Panc1 (cell line): ENCODE results near the gene ATXN7L1.
A peak's percentile ranks its signal among the peaks of the same experiment; 100 is the strongest.

Experiments
- CTCF ChIP-seq: fragments of 450-650 bp; IDR thresholded peaks from 2 replicates; pipeline ENCODE4 v1.5.1; 2017; ENCODE audit warnings: mild to moderate bottlenecking
- POLR2AphosphoS5 ChIP-seq: IDR thresholded peaks from 2 replicates; pipeline ENCODE4 v1.6.1; 2012; ENCODE audit warnings: mild to moderate bottlenecking, low read depth, low read length, moderate library complexity

- TF ChIP-seq POLR2AphosphoS5 (no peak), CTCF (peak; percentile 87)
These were observed 286.9 kb downstream of the ATXN7L1 start for GRCh38 chr7:105589356-105590077.
